Midbrain (tissue), 1 donor: ENCODE data around the gene NOL9.
"Not testable (repeated sequence)": the region's sequence is repeated elsewhere in the genome, so short reads cannot be mapped to it uniquely, and the experiment has no call there.

Experiments used
- DNase-seq: peaks from one replicate; lab custom pipeline; 2025; lab: John Stamatoyannopoulos, UW

Gene NOL9

DNA sequence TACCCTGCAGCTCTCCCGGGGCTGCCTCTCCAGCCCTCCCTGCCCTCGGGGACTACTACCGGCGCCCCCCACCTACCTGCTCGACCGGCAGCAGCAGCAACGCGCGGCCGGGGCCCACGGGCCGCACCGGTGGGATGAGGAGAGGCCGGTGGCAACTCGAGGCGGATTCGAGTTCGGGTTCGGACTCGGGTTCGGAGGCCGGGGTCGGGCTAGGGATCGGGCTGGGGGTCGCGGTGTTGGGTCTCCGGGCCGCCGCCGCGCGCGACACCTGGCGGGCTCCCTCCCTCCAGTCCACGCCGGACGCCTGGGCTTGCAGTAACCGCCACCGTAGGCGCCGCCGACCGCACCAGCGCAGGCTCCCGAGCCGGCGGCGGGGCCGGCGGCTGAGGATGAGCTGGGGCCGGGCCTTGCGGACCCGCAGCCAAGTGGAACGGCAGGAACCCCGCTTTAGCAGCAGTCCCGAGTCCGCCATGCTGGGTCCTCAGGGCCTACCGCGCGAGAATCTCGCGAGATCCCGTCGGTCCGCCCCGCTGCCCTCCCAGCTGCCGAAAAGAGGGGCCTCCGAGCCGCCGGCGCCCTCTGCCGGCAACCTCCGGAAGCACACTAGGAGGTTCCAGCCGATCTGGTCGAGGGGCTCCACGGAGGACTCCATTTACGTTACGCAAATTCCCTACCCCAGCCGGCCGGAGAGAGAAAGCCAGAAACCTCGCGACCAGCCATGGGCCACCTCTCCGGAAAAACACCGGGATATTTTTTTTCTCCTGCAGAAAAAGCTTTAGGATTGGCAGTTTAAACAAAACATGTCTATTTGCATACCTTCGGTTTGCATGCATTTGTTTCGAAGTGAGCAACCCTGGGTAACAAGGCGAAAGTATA is at the start of gene NOL9:
NOL9 (minus strand) TSS at position 483 of the 876 bp plus-strand sequence; CDS start at position 472, 11 bp downstream.
- peak; percentile 95 for DNase-seq

DNA sequence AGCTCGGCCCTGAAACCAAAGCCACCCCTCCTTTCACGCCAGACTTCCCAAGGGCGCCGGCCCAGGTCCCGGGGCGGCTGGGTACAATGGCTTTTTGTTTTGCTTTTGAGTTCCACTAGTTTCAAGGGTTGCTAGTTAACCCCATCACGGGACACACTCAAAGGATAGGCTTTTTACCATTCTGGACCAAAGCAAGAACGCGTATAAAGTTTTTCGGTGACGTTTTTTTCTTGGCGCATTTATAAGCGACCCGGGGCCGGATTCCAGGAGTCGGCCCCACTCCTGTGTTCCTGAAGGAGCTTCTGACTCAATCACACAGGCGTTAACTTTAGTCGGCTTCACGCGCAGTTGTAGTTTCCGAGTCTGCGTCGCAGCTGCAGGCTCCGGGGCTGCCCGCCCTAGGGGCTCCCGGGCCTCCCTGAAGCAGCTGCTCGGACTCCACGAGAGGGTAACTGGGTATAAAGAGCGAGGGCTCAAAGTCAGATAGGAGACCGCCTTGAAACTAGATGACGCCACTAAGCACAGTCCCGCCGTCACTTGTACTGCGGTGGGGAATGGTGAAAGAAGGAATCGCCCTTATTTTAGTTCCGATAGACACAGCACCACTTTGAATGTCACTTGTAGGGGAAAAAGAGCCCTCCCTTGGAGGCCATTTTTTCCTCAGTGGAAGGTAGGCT is 49.1 kb upstream of the NOL9 start:
- DNase-seq = peak; percentile 93

- DNase-seq = peak; percentile 93
These were observed 48.4 kb upstream of the NOL9 start, which contains the start of gene KLHL21 for GRCh38 chr1:6602669-6603237. KLHL21 (minus strand) TSS chr1:6602869; CDS start chr1:6602817, 52 bp downstream.

DNA sequence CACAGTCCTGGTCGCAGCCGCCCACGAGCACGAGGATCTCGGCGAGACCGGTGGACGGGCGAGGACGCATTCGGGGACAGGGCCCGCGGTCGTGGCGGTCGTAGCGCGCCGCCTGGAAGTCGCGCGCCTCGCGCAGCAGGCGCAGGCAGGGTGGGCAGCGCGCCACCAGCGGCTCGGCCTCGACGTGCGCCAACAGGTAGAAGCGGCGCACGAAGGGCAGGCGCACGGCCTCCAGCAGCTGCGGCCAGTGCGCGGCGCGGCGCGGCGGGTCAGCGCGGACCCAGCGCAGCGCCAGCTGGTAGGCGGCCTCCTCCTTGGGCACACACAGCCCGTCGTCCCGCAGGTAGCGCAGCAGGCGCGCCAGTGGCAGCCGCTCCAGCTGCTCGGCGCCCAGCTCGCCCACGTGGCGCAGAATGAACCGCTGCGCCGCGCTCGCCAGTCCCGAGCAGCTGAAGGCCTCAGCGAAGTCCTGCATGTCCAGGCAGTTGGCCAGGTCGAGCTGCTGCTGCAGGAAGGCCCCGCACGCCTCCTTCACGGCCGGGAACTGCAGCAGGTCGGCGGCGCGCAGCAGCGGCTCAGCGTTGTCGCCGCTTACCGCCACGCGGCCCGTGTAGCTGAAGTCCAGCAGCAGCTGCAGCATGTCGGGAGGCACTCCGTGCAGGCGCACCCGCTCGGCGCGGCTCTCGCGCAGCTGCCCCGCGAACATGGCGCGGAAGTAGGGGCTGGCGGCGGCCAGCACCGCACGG is 47.8 kb upstream of the NOL9 start:
- peak; percentile 38 for DNase-seq

- DNase-seq = peak; percentile 82
These were observed 47.0 kb upstream of the NOL9 start for GRCh38 chr1:6601049-6601922.

DNA sequence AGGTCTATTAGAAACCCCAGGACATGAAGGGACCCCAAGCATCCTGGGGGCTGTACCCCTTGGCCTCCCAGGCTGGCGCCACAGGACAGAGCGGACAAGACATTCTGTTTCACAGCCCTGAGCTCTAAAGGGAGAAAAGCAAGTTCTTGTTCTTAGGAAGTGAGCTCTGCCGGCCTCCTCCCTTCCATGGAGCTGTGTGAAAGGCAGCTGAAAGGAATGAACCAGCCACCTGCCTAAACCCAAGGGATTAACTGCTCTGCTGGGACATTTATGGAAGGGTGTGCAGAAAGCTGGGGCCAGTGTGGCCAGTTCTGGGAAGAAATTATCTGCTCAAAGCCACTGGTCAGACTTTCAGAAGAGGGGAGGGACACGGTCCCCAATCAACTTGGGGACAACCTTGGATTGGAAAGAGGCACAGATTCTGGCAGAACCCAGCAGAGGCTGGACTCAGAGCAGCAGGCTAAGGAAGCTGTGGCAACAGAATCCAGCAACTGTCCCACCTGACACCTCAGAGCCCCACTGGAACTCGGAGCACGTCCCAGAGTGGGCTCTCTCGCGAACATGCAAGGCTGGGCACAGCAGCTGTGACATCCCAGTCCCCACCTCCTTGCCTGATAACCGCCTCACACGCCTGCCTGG is 46.2 kb upstream of the NOL9 start:
- no peak for DNase-seq

- not testable (repeated sequence) for DNase-seq
These were observed 45.7 kb upstream of the NOL9 start for GRCh38 chr1:6599991-6600390.

DNA sequence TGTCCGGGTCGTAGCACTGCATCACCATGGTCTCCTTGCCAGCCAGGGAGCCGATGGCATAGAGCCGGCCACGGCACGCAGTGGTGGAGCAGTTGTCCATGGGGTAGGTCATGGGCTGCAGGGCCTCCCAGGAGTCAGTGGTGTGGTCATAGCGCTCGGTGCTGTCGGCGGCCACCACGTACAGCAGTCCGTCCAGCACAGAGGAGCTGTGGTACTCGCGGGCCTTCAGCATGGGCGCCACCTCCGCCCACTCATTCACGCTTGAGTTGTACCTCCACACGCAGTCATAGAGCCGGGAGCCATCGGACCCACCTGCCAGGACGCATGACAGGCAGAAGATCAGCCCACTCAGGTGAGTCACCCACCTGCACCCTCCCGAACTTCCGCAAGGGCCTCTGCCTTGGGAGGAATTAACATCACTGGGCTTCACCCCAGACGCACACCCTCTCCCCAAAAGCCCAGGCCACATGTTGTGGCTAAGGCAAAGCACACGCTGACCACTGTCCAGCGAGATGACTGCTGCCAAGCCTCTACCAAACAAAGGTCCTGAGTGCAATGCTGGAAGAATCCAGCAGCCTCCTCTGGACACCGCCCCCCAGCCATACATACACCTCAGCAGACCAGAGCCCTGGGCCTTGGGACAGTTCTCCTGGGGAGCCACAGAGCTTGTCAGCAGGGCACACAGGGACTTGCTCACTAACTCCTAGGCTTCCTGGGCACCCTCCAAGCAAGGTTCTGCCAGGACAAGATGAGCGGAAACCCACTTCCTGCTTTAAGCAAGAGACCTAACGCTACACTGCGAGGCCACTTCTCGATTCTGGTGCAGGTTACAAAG is 45.0 kb upstream of the NOL9 start:
- DNase-seq = no peak

- no peak for DNase-seq
These were observed 43.4 kb upstream of the NOL9 start for GRCh38 chr1:6597777-6598131.

DNA sequence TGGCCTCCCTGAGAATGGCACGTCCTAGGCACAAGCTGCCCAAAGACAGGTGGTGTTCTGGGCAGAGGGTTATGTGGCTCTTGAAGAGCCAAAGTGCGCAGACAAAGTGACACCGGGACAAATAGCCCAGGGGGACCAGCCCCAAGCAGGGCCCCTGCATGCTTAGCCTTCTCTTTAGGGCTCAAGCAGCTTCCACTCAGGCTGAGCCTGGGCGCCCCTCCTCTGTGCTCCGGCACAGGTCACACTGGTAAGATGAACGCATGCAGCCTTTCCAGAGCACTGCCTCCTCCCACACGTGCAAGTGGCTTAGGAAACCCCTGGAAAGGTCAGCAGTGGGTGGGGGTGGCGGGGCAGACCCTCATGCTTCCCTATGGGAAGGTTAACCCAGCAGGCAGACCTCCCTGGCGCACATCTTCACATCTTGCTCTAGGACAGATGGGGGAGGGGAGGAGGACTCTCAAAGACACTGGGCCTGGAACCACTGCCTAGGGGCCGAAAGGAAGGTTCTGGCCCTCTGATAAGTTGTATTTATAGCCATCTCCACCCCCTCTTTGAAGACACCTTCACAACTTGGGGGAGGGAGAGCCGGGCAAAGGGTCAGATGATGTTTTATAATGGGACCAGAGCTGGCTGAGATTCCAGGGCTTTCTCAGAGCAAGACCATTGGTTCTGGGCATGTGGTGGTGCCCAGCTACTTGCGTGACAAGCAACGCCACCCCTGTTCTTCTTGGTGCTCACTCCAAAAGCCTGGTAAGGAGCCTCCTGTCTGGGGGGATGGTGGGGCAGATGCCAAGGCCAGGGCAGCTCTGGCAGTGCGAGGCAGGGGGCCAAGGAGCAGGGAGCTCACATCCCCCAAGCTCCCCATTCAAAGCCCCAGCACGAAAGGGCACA is 42.8 kb upstream of the NOL9 start:
- DNase-seq = no peak

GRCh38 chr1:6596351-6596750 is 42.0 kb upstream of the NOL9 start:
- DNase-seq = no peak

DNA sequence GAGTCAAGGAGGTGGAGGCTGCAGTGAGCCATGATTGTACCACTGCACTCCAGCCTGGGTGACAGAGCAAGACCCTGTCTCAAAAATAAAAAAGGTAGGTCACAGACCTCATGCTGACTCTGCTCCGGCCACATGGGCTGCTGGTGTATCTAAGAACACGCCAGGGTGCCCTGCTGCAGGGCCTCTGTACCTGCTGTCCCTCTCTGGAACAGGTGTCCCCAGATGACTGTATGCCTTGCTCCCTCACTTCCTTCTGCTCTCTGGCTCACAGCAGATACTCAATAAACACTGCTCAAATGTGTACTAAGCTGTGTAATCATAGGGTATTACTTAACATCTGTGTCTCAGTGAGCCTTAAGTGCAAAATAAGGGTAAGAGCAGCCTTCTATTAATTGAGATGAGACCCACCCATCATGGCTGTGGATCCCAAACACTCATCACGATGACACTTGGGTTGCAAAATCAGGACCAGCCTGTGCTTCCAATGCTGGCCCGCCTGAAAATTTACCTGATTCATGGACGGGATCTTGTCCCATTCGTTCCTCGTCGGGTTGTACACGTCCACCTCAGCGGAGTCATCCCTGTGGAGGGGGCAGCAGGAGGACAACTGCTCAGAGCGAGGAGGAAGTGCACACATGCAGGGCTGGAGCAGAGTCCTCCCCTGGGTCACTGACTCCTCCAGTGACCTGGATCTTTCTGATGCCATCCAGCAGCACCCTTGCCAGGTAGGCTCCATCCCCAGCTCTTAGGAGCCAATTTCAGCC is 40.8 kb upstream of the NOL9 start:
- no peak for DNase-seq

DNA sequence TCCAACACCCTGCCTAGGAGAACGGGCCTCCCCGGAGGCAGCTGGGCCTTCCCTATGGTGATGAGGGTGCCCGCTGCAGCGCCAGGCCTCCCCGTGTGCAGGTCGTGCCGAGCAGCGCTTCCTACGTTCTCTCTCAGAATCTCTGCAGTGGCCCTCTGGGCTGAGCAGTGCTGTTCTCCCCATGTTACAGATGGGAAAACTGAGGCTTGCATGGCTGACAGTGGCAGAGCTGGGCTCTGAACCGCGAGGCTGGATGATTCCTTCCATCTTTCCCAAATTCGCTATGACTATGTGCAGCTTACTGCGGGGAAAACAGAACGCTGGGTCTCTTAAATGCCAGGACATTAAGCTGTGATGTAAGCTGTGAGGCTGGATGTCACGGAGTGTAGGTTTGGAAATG is 39.5 kb upstream of the NOL9 start:
- DNase-seq = no peak

DNA sequence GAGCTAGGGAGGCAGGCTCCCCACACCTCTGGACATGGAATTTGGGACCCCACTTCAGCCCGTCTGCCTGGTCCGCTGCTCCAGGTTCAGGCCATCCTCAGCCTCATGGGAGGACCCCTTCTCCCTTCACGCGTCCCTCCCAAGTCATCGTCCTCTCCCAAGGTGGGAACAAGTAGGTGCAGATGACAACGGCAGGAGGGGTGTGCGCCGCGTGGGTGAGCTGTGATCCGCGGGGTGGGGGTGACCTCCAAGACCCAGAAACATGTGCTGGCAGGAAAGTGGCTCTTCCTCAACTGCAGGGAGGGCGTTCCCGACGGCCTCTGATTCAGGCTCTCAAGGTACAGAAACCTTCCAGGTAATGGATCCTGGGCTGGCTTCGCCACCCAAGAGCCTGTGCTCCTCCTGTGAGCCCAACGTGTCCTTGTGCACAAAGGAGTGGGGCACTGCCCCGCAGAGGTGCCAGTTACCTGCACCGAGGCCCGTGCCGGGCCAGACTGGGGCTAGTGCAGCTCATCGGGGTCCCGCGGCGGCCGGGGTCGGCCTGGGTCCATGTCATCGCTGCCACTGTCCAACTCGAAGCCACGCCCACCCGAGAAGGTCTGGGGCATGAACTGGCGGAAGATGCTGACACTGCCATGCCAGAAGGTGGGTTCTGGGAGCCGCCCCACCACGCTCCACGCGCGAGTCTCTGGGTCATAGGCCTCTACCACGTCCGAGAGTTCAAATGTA is 38.7 kb upstream of the NOL9 start:
- DNase-seq = no peak

DNA sequence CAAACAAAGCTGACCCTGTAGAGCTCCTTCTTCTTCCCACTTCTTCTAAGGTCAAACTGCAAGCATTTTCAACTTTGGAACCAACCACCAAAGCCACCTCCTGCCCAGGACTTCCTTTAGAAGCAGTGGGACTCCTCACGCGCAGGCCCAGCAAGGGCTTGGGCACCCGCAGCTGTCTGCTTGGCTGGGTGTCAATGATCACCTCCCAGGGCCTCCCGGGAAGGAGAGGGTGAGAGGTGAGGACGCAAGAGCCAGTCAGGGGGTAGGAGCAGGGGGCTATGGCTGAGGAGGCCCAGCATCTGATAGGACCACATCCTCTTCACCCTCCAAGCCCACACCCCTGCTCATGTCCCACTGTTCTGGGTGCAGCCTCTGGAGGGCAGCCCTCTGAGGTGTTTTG is 38.1 kb upstream of the NOL9 start:
- no peak for DNase-seq

- no peak for DNase-seq
These were observed 37.3 kb upstream of the NOL9 start for GRCh38 chr1:6591644-6592043.

GRCh38 chr1:6591222-6591621 is 36.9 kb upstream of the NOL9 start:
- peak; percentile 11 for DNase-seq
